SK-N-SH (cell line): ENCODE results near the gene OGA. TPM values are rescaled to one million over a fixed set of nuclear protein-coding genes. Genes with fewer than 3 reads are reported as not detected.

Source experiments
- CTCF ChIA-PET: fragments of 300-600, 350-600 bp; formaldehyde crosslinking; extraction: SDS; loops from one replicate; lab custom pipeline; 2021; lab: Yijun Ruan, JAX
- POLR2A ChIA-PET: fragments of 350-600 bp; sonication (Branson Sonifier 250); formaldehyde crosslinking; extraction: SDS; loops from one replicate; lab custom pipeline; 2020; ENCODE audit warnings: antibody characterized with exemption, inconsistent platforms; lab: Yijun Ruan, JAX
- DNase-seq: peaks from one replicate; pipeline ENCODE4 v3.0.0; 2012
- H2AFZ ChIP-seq: fragments of 200-600 bp; sonication (generic); 2 replicates; pipeline ENCODE4 v1.8.1; 2016; ENCODE audit warnings: antibody characterized with exemption, mild to moderate bottlenecking, low read depth
- H3F3A ChIP-seq: fragments of 200-600 bp; sonication (generic); replicated peaks from 2 replicates; pipeline ENCODE3; 2016; ENCODE audit warnings: antibody characterized with exemption, mild to moderate bottlenecking; ENCODE audit not compliant: insufficient read depth
- H3K27ac ChIP-seq, 2 experiments: fragments of 200-500 bp in 1 of 2; fragments of 200-600 bp in 1 of 2; sonication (Bioruptor generic) in 1 of 2; sonication (generic), shearing (Covaris generic) in 1 of 2; 2 replicates each; pipeline versions ENCODE4 v1.5.1 to v1.6.1; 2014 to 2016; ENCODE audit warnings: low read depth in 2 of 2, inconsistent platforms in 1 of 2, low read length in 1 of 2, mild to moderate bottlenecking in 1 of 2, mixed read lengths in 1 of 2
- H3K27me3 ChIP-seq: fragments of 200-600 bp; sonication (generic), shearing (Covaris generic); 2 replicates; pipeline ENCODE4 v1.6.1; 2016; ENCODE audit warnings: mixed run types; ENCODE audit not compliant: insufficient read depth
- H3K36me3 ChIP-seq, 2 experiments: fragments of 200-500 bp in 1 of 2; fragments of 200-600 bp in 1 of 2; sonication (Bioruptor generic) in 1 of 2; sonication (generic) in 1 of 2; replicated peaks in 1 of 2; 2 replicates each; pipeline versions ENCODE3 to v1.5.1; 2014 to 2016; ENCODE audit warnings: low read length in 1 of 2, mild to moderate bottlenecking in 1 of 2; ENCODE audit not compliant: insufficient read depth in 2 of 2, control insufficient read depth in 1 of 2
- H3K4me1 ChIP-seq, 2 experiments: fragments of 200-500 bp in 1 of 2; fragments of 200-600 bp in 1 of 2; sonication (Bioruptor generic) in 1 of 2; sonication (generic), shearing (Covaris generic) in 1 of 2; 2 replicates each; pipeline versions ENCODE4 v1.5.1 to v1.6.1; 2014 to 2016; ENCODE audit warnings: low read depth in 1 of 2, low read length in 1 of 2, mixed run types in 1 of 2; ENCODE audit not compliant: insufficient read depth in 2 of 2, control insufficient read depth in 1 of 2
- H3K4me2 ChIP-seq: fragments of 200-600 bp; sonication (generic), shearing (Covaris generic); 2 replicates; pipeline ENCODE4 v1.6.1; 2017; ENCODE audit warnings: mixed run types
- H3K4me3 ChIP-seq, 2 experiments: fragments of 200-500 bp in 1 of 2; fragments of 200-600 bp in 1 of 2; sonication (Bioruptor generic) in 1 of 2; sonication (generic), shearing (Covaris generic) in 1 of 2; 2 replicates each; pipeline versions ENCODE4 v1.5.1 to v1.8.1; 2014 to 2016; ENCODE audit warnings: low read depth in 2 of 2, inconsistent platforms in 1 of 2, low read length in 1 of 2, mild to moderate bottlenecking in 1 of 2, mixed read lengths in 1 of 2, moderate library complexity in 1 of 2
- H3K79me2 ChIP-seq: fragments of 200-600 bp; sonication (generic); 2 replicates; pipeline ENCODE4 v1.8.1; 2017; ENCODE audit warnings: mild to moderate bottlenecking; ENCODE audit not compliant: insufficient read depth
- H3K9ac ChIP-seq: fragments of 200-600 bp; sonication (generic); 2 replicates; pipeline ENCODE4 v1.6.1; 2017; ENCODE audit warnings: mixed run types
- H3K9me2 ChIP-seq: fragments of 200-600 bp; sonication (generic); 2 replicates; pipeline ENCODE4 v1.6.1; 2017; ENCODE audit warnings: mixed run types
- H3K9me3 ChIP-seq: fragments of 200-600 bp; sonication (generic); 2 replicates; pipeline ENCODE4 v1.6.1; 2017; ENCODE audit warnings: mixed run types, mild to moderate bottlenecking, moderate library complexity
- H4K20me1 ChIP-seq: fragments of 200-600 bp; sonication (generic); 2 replicates; pipeline ENCODE4 v1.6.1; 2017; ENCODE audit warnings: mild to moderate bottlenecking, mixed run types; ENCODE audit not compliant: insufficient read depth
- CHD2 ChIP-seq: fragments of 150-350 bp; IDR thresholded peaks from 2 replicates; pipeline ENCODE4 v1.6.1; 2018; ENCODE audit warnings: low read length; ENCODE audit not compliant: partially characterized antibody
- EP300 ChIP-seq, 2 experiments: IDR thresholded peaks; 2 replicates each; pipeline versions ENCODE4 v1.4.0 to v1.6.1; 2012; ENCODE audit warnings: borderline replicate concordance in 1 of 2, low read depth in 1 of 2, low read length in 1 of 2
- EZH2phosphoT487 ChIP-seq: fragments of 200-600 bp; sonication (generic); IDR thresholded peaks from 2 replicates; pipeline ENCODE4 v1.6.1; 2017; ENCODE audit warnings: low read depth, mixed run types, mild to moderate bottlenecking, antibody characterized with exemption, moderate library complexity, borderline replicate concordance
- FOSL2 ChIP-seq: IDR thresholded peaks from 2 replicates; pipeline ENCODE4 v1.4.0; 2012; ENCODE audit warnings: low read depth, mild to moderate bottlenecking, moderate library complexity, borderline replicate concordance
- FOXJ3 ChIP-seq: sonication (generic); formaldehyde crosslinking; IDR thresholded peaks from 2 replicates; pipeline ENCODE4 v1.5.1; 2020; ENCODE audit warnings: mild to moderate bottlenecking, missing genetic modification reagents
- FOXM1 ChIP-seq: IDR thresholded peaks from 2 replicates; pipeline ENCODE4 v1.4.0; 2012; ENCODE audit warnings: low read depth, mild to moderate bottlenecking
- GATA2 ChIP-seq: sonication (generic); formaldehyde crosslinking; IDR thresholded peaks from 2 replicates; pipeline ENCODE4 v1.5.0; 2020; ENCODE audit warnings: mild to moderate bottlenecking, missing genetic modification reagents
- JUND ChIP-seq: IDR thresholded peaks from 2 replicates; pipeline ENCODE4 v1.4.0; 2012
- MEF2A ChIP-seq: IDR thresholded peaks from 2 replicates; pipeline ENCODE4 v1.4.0; 2012; ENCODE audit warnings: low read depth, borderline replicate concordance
- NRF1 ChIP-seq: IDR thresholded peaks from 2 replicates; pipeline ENCODE4 v1.6.1; 2012; ENCODE audit warnings: low read depth, mild to moderate bottlenecking, low read length
- POLR2AphosphoS5 ChIP-seq: IDR thresholded peaks from 2 replicates; pipeline ENCODE4 v1.6.1; 2012; ENCODE audit warnings: low read depth, low read length
- RAD21 ChIP-seq: IDR thresholded peaks from 2 replicates; pipeline ENCODE4 v1.6.1; 2012; ENCODE audit warnings: mild to moderate bottlenecking, low read length
- RFX5 ChIP-seq: IDR thresholded peaks from 2 replicates; pipeline ENCODE4 v1.6.1; 2012; ENCODE audit warnings: mild to moderate bottlenecking, improper control_type of control experiment, low read length
- TCF12 ChIP-seq: IDR thresholded peaks from 2 replicates; pipeline ENCODE4 v1.4.0; 2012
- TEAD4 ChIP-seq: IDR thresholded peaks from 2 replicates; pipeline ENCODE4 v1.4.0; 2012; ENCODE audit warnings: mild to moderate bottlenecking, borderline replicate concordance; ENCODE audit not compliant: insufficient read depth
- USF1 ChIP-seq: IDR thresholded peaks from 2 replicates; pipeline ENCODE4 v1.4.0; 2012; ENCODE audit warnings: low read depth, borderline replicate concordance
- WGBS: methylation state at CpG from one replicate; pipeline ENCODE4 v1.1.6; 2017; ENCODE audit warnings: low lambda C conversion rate; 5-methylcytosine and 5-hydroxymethylcytosine counted together
- polyA plus RNA-seq, 3 experiments: library from polyadenylated mRNA; depleted of rRNA; stranded (reverse); fragments of >200 nt; gene quantifications; 2 replicates each; pipeline ENCODE4 v1.2.3, GENCODE V29; 2012
- TF ChIP-seq, protein P1 (sequence below): IDR thresholded peaks from 2 replicates; pipeline ENCODE4 v1.4.0; 2012; ENCODE audit warnings: low read depth, borderline replicate concordance
- TF ChIP-seq, protein P2 (sequence below): IDR thresholded peaks from 2 replicates; pipeline ENCODE4; 2012

OGA gene
- polyA plus RNA-seq, 1 of the 3 experiments (the other 2 are of a cell fraction), result 24.8 TPM

DNA sequence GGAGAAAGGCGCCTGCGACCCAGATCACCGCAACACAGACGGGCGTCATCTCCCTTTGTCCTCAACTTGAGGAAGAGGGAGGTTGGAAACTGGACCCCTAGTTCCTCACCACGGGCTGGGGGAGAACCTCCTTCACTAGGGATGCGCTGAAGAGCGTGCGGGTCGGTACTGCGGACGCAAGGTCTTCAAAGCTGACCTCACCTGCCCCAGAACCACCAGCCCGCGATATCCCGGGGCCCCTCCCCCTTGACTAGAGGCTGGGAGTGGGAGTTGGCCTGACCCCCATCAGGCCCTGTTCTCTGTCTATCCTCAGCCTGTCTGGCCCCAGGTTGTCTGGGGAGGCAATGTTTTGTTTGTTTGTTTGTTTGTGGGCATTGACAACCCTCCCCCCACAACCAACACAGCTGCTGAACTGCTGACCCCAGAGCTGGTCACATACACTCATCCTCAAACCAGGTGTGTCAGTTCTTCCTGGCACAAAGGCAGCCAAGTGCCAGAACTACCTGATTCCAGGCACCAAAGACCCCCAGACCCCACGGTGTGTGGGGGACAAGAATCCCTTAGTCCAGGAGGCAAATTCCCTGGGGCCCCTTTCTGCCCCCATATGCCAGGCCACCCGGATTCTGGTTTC, 37.9 kb downstream of the OGA start:
- Histone ChIP-seq H3K27ac (no peak overlapping the region), H3K9me2 (no peaks in the 10 kb centered on the region), H3K79me2 (peaks cover 7% of the 10 kb centered on the region), H4K20me1 (peaks cover 14% of the 10 kb centered on the region; the same call in 1 of the 2 replicates), H2AFZ (no peak overlapping the region), H3F3A (peaks cover 22% of the 10 kb centered on the region), H3K4me3 (no peak overlapping the region; a peak in 1 of 4 replicates), H3K27me3 (no peaks in the 10 kb centered on the region), H3K36me3 (peaks cover 13 to 14% of the 10 kb centered on the region in 2 experiments), H3K4me1 (peaks cover 8 to 23% of the 10 kb centered on the region in 2 experiments; a peak in 3 of 4 replicates), H3K4me2 (no peak overlapping the region), H3K9ac (no peak overlapping the region), H3K9me3 (no peaks in the 10 kb centered on the region)
- WGBS, result 85% methylated on average over 10 of the region's 17 CpGs
- TF ChIP-seq NRF1 (no peak), FOSL2 (no peak), CHD2 (no peak), TEAD4 (no peak), RAD21 (no peak)
- TF ChIP-seq, protein P1, sequence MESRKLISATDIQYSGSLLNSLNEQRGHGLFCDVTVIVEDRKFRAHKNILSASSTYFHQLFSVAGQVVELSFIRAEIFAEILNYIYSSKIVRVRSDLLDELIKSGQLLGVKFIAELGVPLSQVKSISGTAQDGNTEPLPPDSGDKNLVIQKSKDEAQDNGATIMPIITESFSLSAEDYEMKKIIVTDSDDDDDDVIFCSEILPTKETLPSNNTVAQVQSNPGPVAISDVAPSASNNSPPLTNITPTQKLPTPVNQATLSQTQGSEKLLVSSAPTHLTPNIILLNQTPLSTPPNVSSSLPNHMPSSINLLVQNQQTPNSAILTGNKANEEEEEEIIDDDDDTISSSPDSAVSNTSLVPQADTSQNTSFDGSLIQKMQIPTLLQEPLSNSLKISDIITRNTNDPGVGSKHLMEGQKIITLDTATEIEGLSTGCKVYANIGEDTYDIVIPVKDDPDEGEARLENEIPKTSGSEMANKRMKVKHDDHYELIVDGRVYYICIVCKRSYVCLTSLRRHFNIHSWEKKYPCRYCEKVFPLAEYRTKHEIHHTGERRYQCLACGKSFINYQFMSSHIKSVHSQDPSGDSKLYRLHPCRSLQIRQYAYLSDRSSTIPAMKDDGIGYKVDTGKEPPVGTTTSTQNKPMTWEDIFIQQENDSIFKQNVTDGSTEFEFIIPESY, result no peak
- DNase-seq, result peak; percentile 30
- CTCF ChIA-PET, result interaction anchor here (0.6 to 11.7 kb wide), 27 partner anchors 8 to 619 kb away, joined by 3 to 297 read pairs (median 6); partner anchors contain the start of genes DPCD and POLL
- POLR2A ChIA-PET, result no interaction called here

- Histone ChIP-seq H3K4me3 (no peak overlapping the region; a peak in 1 of 4 replicates), H3K27me3 (no peaks in the 10 kb centered on the region), H3F3A (peaks cover 16% of the 10 kb centered on the region), H3K79me2 (peaks cover 7% of the 10 kb centered on the region), H3K4me2 (no peak overlapping the region), H3K27ac (no peak overlapping the region), H3K36me3 (peaks cover 6 to 10% of the 10 kb centered on the region in 2 experiments), H3K9me2 (no peaks in the 10 kb centered on the region), H3K9ac (no peak overlapping the region), H3K4me1 (peaks cover 8 to 23% of the 10 kb centered on the region in 2 experiments; a peak in 3 of 4 replicates), H2AFZ (no peak overlapping the region), H4K20me1 (peaks cover 11% of the 10 kb centered on the region; the same call in 1 of the 2 replicates), H3K9me3 (no peaks in the 10 kb centered on the region)
- DNase-seq, result peak; percentile 51
- ChIA-PET CTCF (interaction anchor here (0.7 to 11.7 kb wide), 11 partner anchors 7 to 567 kb away, joined by 3 to 297 read pairs (median 14); partner anchors contain the start of genes DPCD and POLL), POLR2A (no interaction called here)
- TF ChIP-seq TCF12 (no peak), RAD21 (no peak), EZH2phosphoT487 (no peak), POLR2AphosphoS5 (no peak), FOXJ3 (CRISPR knock-in tag) (no peak), RFX5 (no peak), JUND (no peak), USF1 (no peak), GATA2 (CRISPR knock-in tag) (no peak), EP300 (IDR thresholded peaks at IDR 0.05; ENCODE audit: borderline replicate concordance in 1 of 2, low read depth in 1 of 2, low read length in 1 of 2) (no peak), MEF2A (no peak), FOXM1 (no peak)
- TF ChIP-seq, protein P2, sequence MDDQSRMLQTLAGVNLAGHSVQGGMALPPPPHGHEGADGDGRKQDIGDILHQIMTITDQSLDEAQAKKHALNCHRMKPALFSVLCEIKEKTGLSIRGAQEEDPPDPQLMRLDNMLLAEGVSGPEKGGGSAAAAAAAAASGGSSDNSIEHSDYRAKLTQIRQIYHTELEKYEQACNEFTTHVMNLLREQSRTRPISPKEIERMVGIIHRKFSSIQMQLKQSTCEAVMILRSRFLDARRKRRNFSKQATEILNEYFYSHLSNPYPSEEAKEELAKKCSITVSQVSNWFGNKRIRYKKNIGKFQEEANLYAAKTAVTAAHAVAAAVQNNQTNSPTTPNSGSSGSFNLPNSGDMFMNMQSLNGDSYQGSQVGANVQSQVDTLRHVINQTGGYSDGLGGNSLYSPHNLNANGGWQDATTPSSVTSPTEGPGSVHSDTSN, result no peak
- WGBS, result 91% methylated on average over 48 of the region's 51 CpGs
These were observed 38.6 kb downstream of the OGA start for GRCh38 chr10:101779544-101780186.
